ENCODE measurements around the gene JPT2. TPM values are rescaled to one million over a fixed set of nuclear protein-coding genes. Genes with fewer than 3 reads are reported as not detected.

JPT2 gene
- total RNA-seq, 1 experiment from 2014 or later, result 150 TPM

GRCh38 chr16:1698680-1699079 lies 20.6 kb downstream of the JPT2 start:
- Mint-ChIP-seq H3K4me1 (no peaks in the 10 kb centered on the region), H3K9me3 (no peaks in the 10 kb centered on the region), H3K27ac (no peak overlapping the region), H3K36me3 (peaks cover 74% of the 10 kb centered on the region), H3K27me3 (ENCODE audit: low read depth) (no peaks in the 10 kb centered on the region), H3K4me3 (no peak overlapping the region)
- ATAC-seq (no peak), DNase-seq (ENCODE audit: low spot score) (no peak)
- no peak for TF ChIP-seq RORB (CRISPR knock-in tag; IDR thresholded peaks at IDR 0.05)
- TF ChIP-seq ERG (CRISPR knock-in tag; IDR thresholded peaks at IDR 0.05), result no peak
- no peak for TF ChIP-seq FOXJ3 (CRISPR knock-in tag; IDR thresholded peaks at IDR 0.05; ENCODE audit: borderline replicate concordance)
- no peak for TF ChIP-seq AFF4 (CRISPR knock-in tag; IDR thresholded peaks at IDR 0.05; ENCODE audit: borderline replicate concordance)
- no peak for TF ChIP-seq ZNF671 (CRISPR knock-in tag; IDR thresholded peaks at IDR 0.05)
- no peak for TF ChIP-seq ZBTB21 (CRISPR knock-in tag; IDR thresholded peaks at IDR 0.05; ENCODE audit: borderline replicate concordance)
- no peak for TF ChIP-seq ZNF219 (CRISPR knock-in tag; IDR thresholded peaks at IDR 0.05; ENCODE audit: borderline replicate concordance)
- no peak for TF ChIP-seq E2F5 (CRISPR knock-in tag; IDR thresholded peaks at IDR 0.05)
- TF ChIP-seq MAX (CRISPR knock-in tag; IDR thresholded peaks at IDR 0.05), result no peak
- no peak for TF ChIP-seq SP1 (CRISPR knock-in tag; conservative IDR thresholded peaks at IDR 0.05)
- TF ChIP-seq IRF2 (CRISPR knock-in tag; IDR thresholded peaks at IDR 0.05; ENCODE audit: borderline replicate concordance, low read depth), result no peak
- no peak for TF ChIP-seq SMAD4 (CRISPR knock-in tag; IDR thresholded peaks at IDR 0.05)
- TF ChIP-seq E2F4 (CRISPR knock-in tag; IDR thresholded peaks at IDR 0.05; ENCODE audit: borderline replicate concordance, low read depth), result no peak
- no peak for TF ChIP-seq ZNF532 (CRISPR knock-in tag; IDR thresholded peaks at IDR 0.05; ENCODE audit: borderline replicate concordance)
- TF ChIP-seq ZNF512 (CRISPR knock-in tag; IDR thresholded peaks at IDR 0.05; ENCODE audit: borderline replicate concordance), result no peak
- TF ChIP-seq ATF6 (CRISPR knock-in tag; IDR thresholded peaks at IDR 0.05), result no peak
- TF ChIP-seq JUN (CRISPR knock-in tag; IDR thresholded peaks at IDR 0.05), result no peak
- POLR2A ChIA-PET, result no interaction called here
- CTCF ChIA-PET, result no interaction called here

Data from WTC11 (cell line).